Muscle of leg (tissue), 16 donors: ENCODE results near the gene TMEM185A. TPM values are rescaled to one million over a fixed set of nuclear protein-coding genes. Genes with fewer than 3 reads are reported as not detected.
"Not testable (repeated sequence)": the region's sequence is repeated elsewhere in the genome, so short reads cannot be mapped to it uniquely, and the experiment has no call there.

ENCODE experiments used
- DNase-seq: peaks from one replicate; pipeline ENCODE4 v3.0.0; 2013
- H3K27ac ChIP-seq: one replicate; pipeline ENCODE4 v1.5.1; 2013; ENCODE audit warnings: mild to moderate bottlenecking, low read length, control low read depth
- H3K27me3 ChIP-seq: one replicate; pipeline ENCODE4 v1.6.1; 2013; ENCODE audit warnings: low read length; ENCODE audit not compliant: control insufficient read depth, insufficient read depth
- H3K36me3 ChIP-seq: one replicate; pipeline ENCODE4 v1.6.1; 2013; ENCODE audit warnings: low read length; ENCODE audit not compliant: control insufficient read depth, insufficient read depth
- H3K4me1 ChIP-seq: one replicate; pipeline ENCODE4 v1.6.1; 2013; ENCODE audit warnings: low read length; ENCODE audit not compliant: control insufficient read depth, insufficient read depth
- H3K4me3 ChIP-seq: one replicate; pipeline ENCODE4 v1.5.1; 2013; ENCODE audit warnings: low read length, control low read depth
- H3K9me3 ChIP-seq: replicated peaks from 2 replicates; pipeline ENCODE4 v1.6.1; 2013; ENCODE audit warnings: low read depth, low read length; ENCODE audit not compliant: control insufficient read depth
- WGBS: methylation state at CpG from one replicate; pipeline ENCODE4 v1.1.5; 2013; ENCODE audit warnings: missing lambda C conversion rate; ENCODE audit not compliant: insufficient coverage; 5-methylcytosine and 5-hydroxymethylcytosine counted together
- long read RNA-seq, 11 donors: transcript quantifications; one replicate each; lab custom pipeline, GENCODE V29; 2026
- polyA plus RNA-seq, 8 donors: library from polyadenylated mRNA; unstranded; fragments of 120-200 nt; gene quantifications; one replicate each; pipeline versions ENCODE4 v1.2.1 to v1.2.3, GENCODE V29; 2013; ENCODE audit warnings: inconsistent platforms in 1 of 8, low replicate concordance in 1 of 8; ENCODE audit not compliant: insufficient read length in 8 of 8, insufficient read depth in 1 of 8
- total RNA-seq: library from RNA; stranded (reverse); fragments of 120-200 nt; gene quantifications from one replicate; pipeline ENCODE4 v1.2.4, GENCODE V29; 2013

TMEM185A gene
- total RNA-seq (23.4 TPM), polyA plus RNA-seq (10 to 100 TPM; 21.3 to 35.6 (median 33.2) TPM)
- long read RNA-seq, donor 1, result 0 reads
- long read RNA-seq, donor 2, partial matches to known transcripts, result 0 of 1 reads
- long read RNA-seq, donor 2, other reads (novel, unspliced or antisense), result 0 of 1 reads
- long read RNA-seq, donor 3, transcript TMEM185A-207 (7 exons, 2,840 nt), result major isoform, 8 of 9 reads
- long read RNA-seq, donor 3, partial matches to known transcripts, result 0 of 9 reads
- long read RNA-seq, donor 3, other reads (novel, unspliced or antisense), result 0 of 9 reads
- long read RNA-seq, donor 4, partial matches to known transcripts, result 0 of 5 reads
- long read RNA-seq, donor 4, other reads (novel, unspliced or antisense), result 0 of 5 reads
- long read RNA-seq, donor 5, transcript TMEM185A-207 (7 exons, 2,840 nt), result major isoform, 14 of 22 reads
- long read RNA-seq, donor 5, partial matches to known transcripts, result 0 of 22 reads
- long read RNA-seq, donor 5, other reads (novel, unspliced or antisense), result 0 of 22 reads
- long read RNA-seq, donor 6, partial matches to known transcripts, result 0 of 6 reads
- long read RNA-seq, donor 6, other reads (novel, unspliced or antisense), result 0 of 6 reads
- long read RNA-seq, donor 7, partial matches to known transcripts, result 0 of 7 reads
- long read RNA-seq, donor 7, other reads (novel, unspliced or antisense), result 0 of 7 reads
- long read RNA-seq, donor 8, transcript TMEM185A-207 (7 exons, 2,840 nt), result major isoform, 5 of 7 reads
- long read RNA-seq, donor 8, partial matches to known transcripts, result 0 of 7 reads
- long read RNA-seq, donor 8, other reads (novel, unspliced or antisense), result 0 of 7 reads
- long read RNA-seq, donor 9, partial matches to known transcripts, result 0 of 3 reads
- long read RNA-seq, donor 9, other reads (novel, unspliced or antisense), result 0 of 3 reads
- long read RNA-seq, donor 10, transcript TMEM185A-207 (7 exons, 2,840 nt), result major isoform, 9 of 9 reads
- long read RNA-seq, donor 10, partial matches to known transcripts, result 0 of 9 reads
- long read RNA-seq, donor 10, other reads (novel, unspliced or antisense), result 0 of 9 reads
- long read RNA-seq, donor 11, partial matches to known transcripts, result 0 of 2 reads
- long read RNA-seq, donor 11, other reads (novel, unspliced or antisense), result 0 of 2 reads

- peak; percentile 78 for DNase-seq
Measured at GRCh38 chrX:149631234-149632165, at the start of gene TMEM185A. Gene TMEM185A (minus strand): TSS chrX:149631792. CDS start chrX:149631580, 212 bp downstream.

GRCh38 chrX:149681182-149681581, 49.6 kb upstream of the TMEM185A start:
- H3K4me3 ChIP-seq, result no peak overlapping the region
- H3K36me3 ChIP-seq, result no peaks in the 10 kb centered on the region
- no peaks in the 10 kb centered on the region for H3K9me3 ChIP-seq
- H3K27ac ChIP-seq, result no peak overlapping the region
- WGBS, result 100% methylated on average over 1 of the region's 2 CpGs
- DNase-seq, result no peak
- H3K4me1 ChIP-seq, result no peaks in the 10 kb centered on the region
- no peaks in the 10 kb centered on the region for H3K27me3 ChIP-seq

More at GRCh38 chrX:149631234-149632165, at the start of gene TMEM185A:
- WGBS, result 28% methylated on average over 88 of the region's 102 CpGs
- Histone ChIP-seq H3K27ac (peak within 1 kb of the TSS; percentile 82), H3K27me3 (peaks cover 25% of the 10 kb centered on the region), H3K4me1 (peaks cover 9% of the 10 kb centered on the region), H3K4me3 (peak within 1 kb of the TSS; percentile 53), H3K36me3 (no peaks in the 10 kb centered on the region), H3K9me3 (no peaks in the 10 kb centered on the region)

- no CpG with 5 or more reads among the region's 4 CpGs for WGBS
Measured at GRCh38 chrX:149679164-149679678, 47.6 kb upstream of the TMEM185A start.

GRCh38 chrX:149675554-149675953, 44.0 kb upstream of the TMEM185A start:
- H3K36me3 ChIP-seq, DNase-seq, H3K27ac ChIP-seq, H3K27me3 ChIP-seq, H3K4me1 ChIP-seq, H3K9me3 ChIP-seq, H3K4me3 ChIP-seq: not testable (repeated sequence)
- no CpG with 5 or more reads among the region's 8 CpGs for WGBS

More at GRCh38 chrX:149679164-149679678, 47.6 kb upstream of the TMEM185A start:
- not testable (repeated sequence) for H3K36me3 ChIP-seq, DNase-seq, H3K4me1 ChIP-seq, H3K27ac ChIP-seq, H3K4me3 ChIP-seq, H3K9me3 ChIP-seq, H3K27me3 ChIP-seq

GRCh38 chrX:149675088-149675487, 43.5 kb upstream of the TMEM185A start:
- H3K36me3 ChIP-seq, H3K27me3 ChIP-seq, DNase-seq, H3K4me1 ChIP-seq, H3K4me3 ChIP-seq, H3K9me3 ChIP-seq, H3K27ac ChIP-seq: not testable (repeated sequence)
- WGBS, result no CpG with 5 or more reads among the region's 3 CpGs

- H3K9me3 ChIP-seq, DNase-seq: not testable (repeated sequence)
- WGBS, result no CpG with 5 or more reads among the region's 6 CpGs
Measured at GRCh38 chrX:149660613-149661012, 29.0 kb upstream of the TMEM185A start.

GRCh38 chrX:149656260-149656884, 24.8 kb upstream of the TMEM185A start:
- not testable (repeated sequence) for H3K9me3 ChIP-seq, H3K27me3 ChIP-seq, H3K4me1 ChIP-seq, H3K27ac ChIP-seq, DNase-seq, H3K4me3 ChIP-seq, H3K36me3 ChIP-seq
- WGBS, result no CpG with 5 or more reads among the region's 5 CpGs

More at GRCh38 chrX:149660613-149661012, 29.0 kb upstream of the TMEM185A start:
- H3K27me3 ChIP-seq, H3K4me1 ChIP-seq, H3K36me3 ChIP-seq, H3K4me3 ChIP-seq, H3K27ac ChIP-seq: not testable (repeated sequence)

GRCh38 chrX:149652232-149652981, 20.8 kb upstream of the TMEM185A start:
- H3K4me3 ChIP-seq, result no peak overlapping the region
- WGBS, result 75% methylated on average over 10 of the region's 16 CpGs
- peaks cover 6% of the 10 kb centered on the region for H3K27me3 ChIP-seq
- H3K27ac ChIP-seq, result no peak overlapping the region
- H3K9me3 ChIP-seq, result no peaks in the 10 kb centered on the region
- H3K4me1 ChIP-seq, result no peaks in the 10 kb centered on the region
- no peak for DNase-seq
- no peaks in the 10 kb centered on the region for H3K36me3 ChIP-seq
